HCT116 (cell line): Measurements from ENCODE around the gene UBE2R2. TPM values are rescaled to one million over a fixed set of nuclear protein-coding genes. Genes with fewer than 3 reads are reported as not detected.

Experiments
- ATAC-seq: fragments of 200-7000 bp; cut with Tn5 transposase; 2 replicates; pipeline ENCODE4 v1.9.1; 2020; ENCODE audit warnings: mild to moderate bottlenecking, moderate library complexity
- BruUV-seq: library from RNA; stranded (reverse); fragments of 400-500 nt; replicated peaks from 2 replicates; lab custom pipeline; 2021; lab: Mats Ljungman, UMichigan
- CTCF ChIA-PET: fragments of 300-600 bp; sonication (Branson Sonifier 250); formaldehyde crosslinking; loops from one replicate; lab custom pipeline; 2021; ENCODE audit warnings: antibody characterized with exemption; lab: Charles Lee
- POLR2A ChIA-PET: fragments of 300-600, 350-600 bp; sonication (Branson Sonifier 250); formaldehyde crosslinking; loops from one replicate; lab custom pipeline; 2021; ENCODE audit warnings: antibody characterized with exemption; lab: Charles Lee
- RAD21 ChIA-PET, 2 experiments: fragments of 300-600 bp; sonication (Branson Sonifier 250); formaldehyde crosslinking; loops; one replicate each; lab custom pipeline; 2023; ENCODE audit warnings: low total read pairs in 2 of 2; ENCODE audit not compliant: uncharacterized antibody in 2 of 2, unreplicated experiment in 2 of 2, low non-redundant PET in 1 of 2; lab: Charles Lee
- DNase-seq: peaks from one replicate; pipeline ENCODE4 v3.0.0-alpha.2; 2010; ENCODE audit warnings: low read depth, low spot score
- H2AFZ ChIP-seq: fragments of 200-600 bp; shearing (Covaris generic), sonication (generic); 2 replicates; pipeline ENCODE4 v1.6.1; 2017; ENCODE audit warnings: low read depth, mixed run types, mixed read lengths, antibody characterized with exemption, low read length; ENCODE audit not compliant: poor library complexity, severe bottlenecking
- H3K27ac ChIP-seq: 2 replicates; pipeline ENCODE4 v1.5.1; 2012; ENCODE audit warnings: low read depth, low read length
- H3K27me3 ChIP-seq: fragments of 200-600 bp; sonication (generic); 2 replicates; pipeline ENCODE4 v1.6.1; 2016; ENCODE audit warnings: mixed run types, low read length, mixed read lengths; ENCODE audit not compliant: insufficient read depth
- H3K36me3 ChIP-seq, 2 experiments: fragments of 200-500 bp in 1 of 2; fragments of 200-600 bp in 1 of 2; sonication (Bioruptor generic) in 1 of 2; sonication (generic) in 1 of 2; 2 replicates each; pipeline versions ENCODE4 v1.5.1 to v1.6.1; 2014 to 2016; ENCODE audit warnings: low read length in 2 of 2, inconsistent platforms in 1 of 2, mixed read lengths in 1 of 2, mixed run types in 1 of 2; ENCODE audit not compliant: insufficient read depth in 2 of 2, control insufficient read depth in 1 of 2
- H3K4me1 ChIP-seq, 2 experiments: fragments of 200-600 bp in 1 of 2; sonication (generic) in 1 of 2; 2 replicates each; pipeline versions ENCODE4 v1.5.1 to v1.6.1; 2012 to 2017; ENCODE audit warnings: low read length in 2 of 2, inconsistent platforms in 1 of 2, mild to moderate bottlenecking in 1 of 2, mixed read lengths in 1 of 2, mixed run types in 1 of 2, moderate library complexity in 1 of 2; ENCODE audit not compliant: insufficient read depth in 2 of 2, control insufficient read depth in 1 of 2
- H3K4me2 ChIP-seq: fragments of 200-600 bp; sonication (generic); 2 replicates; pipeline ENCODE4 v1.6.1; 2017; ENCODE audit warnings: mixed run types, low read length, mixed read lengths
- H3K4me3 ChIP-seq, 2 experiments: fragments of 200-600 bp in 1 of 2; sonication (generic) in 1 of 2; replicated peaks in 1 of 2; 2 replicates each; pipeline ENCODE4 v1.5.1; 2011 to 2016; ENCODE audit warnings: low read length in 2 of 2, control low read depth in 1 of 2, low read depth in 1 of 2, mild to moderate bottlenecking in 1 of 2, mixed read lengths in 1 of 2, mixed run types in 1 of 2
- H3K79me2 ChIP-seq: fragments of 200-600 bp; sonication (generic); 2 replicates; pipeline ENCODE4 v1.6.1; 2017; ENCODE audit warnings: mild to moderate bottlenecking, mixed run types, low read length, moderate library complexity, mixed read lengths; ENCODE audit not compliant: insufficient read depth
- H3K9ac ChIP-seq: fragments of 200-600 bp; sonication (generic); 2 replicates; pipeline ENCODE4 v1.6.1; 2016; ENCODE audit warnings: low read length, mixed read lengths
- H3K9me2 ChIP-seq: fragments of 200-600 bp; sonication (generic), shearing (Covaris generic); 2 replicates; pipeline ENCODE4 v1.6.1; 2017; ENCODE audit warnings: mixed run types, mild to moderate bottlenecking, moderate library complexity; ENCODE audit not compliant: insufficient read depth
- H3K9me3 ChIP-seq, 2 experiments: fragments of 200-500 bp in 1 of 2; fragments of 200-600 bp in 1 of 2; sonication (Bioruptor generic) in 1 of 2; sonication (generic) in 1 of 2; 2 replicates each; pipeline ENCODE4 v1.6.1; 2014 to 2017; ENCODE audit warnings: low read length in 2 of 2, mixed read lengths in 2 of 2, inconsistent platforms in 1 of 2, low read depth in 1 of 2, mild to moderate bottlenecking in 1 of 2, mixed run types in 1 of 2, moderate library complexity in 1 of 2; ENCODE audit not compliant: control insufficient read depth in 1 of 2, insufficient read depth in 1 of 2
- H4K20me1 ChIP-seq: fragments of 200-600 bp; sonication (generic), shearing (Covaris generic); 2 replicates; pipeline ENCODE4 v1.6.1; 2017; ENCODE audit warnings: mixed run types, mild to moderate bottlenecking, moderate library complexity; ENCODE audit not compliant: insufficient read depth
- CBX3 ChIP-seq: IDR thresholded peaks from 2 replicates; pipeline ENCODE4 v1.6.1; 2012; ENCODE audit warnings: low read depth
- CEBPB ChIP-seq: IDR thresholded peaks from 2 replicates; pipeline ENCODE4 v1.6.1; 2012; ENCODE audit warnings: low read depth
- JUND ChIP-seq: IDR thresholded peaks from 2 replicates; pipeline ENCODE4 v1.6.1; 2012
- POLR2AphosphoS5 ChIP-seq: IDR thresholded peaks from 2 replicates; pipeline ENCODE4 v1.6.1; 2011; ENCODE audit warnings: mild to moderate bottlenecking, low read depth, low read length, moderate library complexity
- REST ChIP-seq: IDR thresholded peaks from 2 replicates; pipeline ENCODE4 v1.6.1; 2012; ENCODE audit warnings: low read depth
- SP1 ChIP-seq: IDR thresholded peaks from 2 replicates; pipeline ENCODE4 v1.6.1; 2012; ENCODE audit warnings: low read depth
- SRF ChIP-seq: IDR thresholded peaks from 2 replicates; pipeline ENCODE4 v1.6.1; 2012; ENCODE audit warnings: low read depth
- intact Hi-C: fragments of 100-400 bp; cut with micrococcal nuclease; formaldehyde crosslinking; loops from 2 replicates; pipeline ENCODE4 v1.10.0; 2022
- total RNA-seq: library from RNA; stranded (reverse); gene quantifications from one replicate; pipeline ENCODE4 v1.2.1, GENCODE V29; 2021; ENCODE audit not compliant: unreplicated experiment
- TF ChIP-seq, protein P1 (sequence below): IDR thresholded peaks from 2 replicates; pipeline ENCODE4 v1.6.1; 2012
- TF ChIP-seq, protein P2 (sequence below): IDR thresholded peaks from 2 replicates; pipeline ENCODE4 v1.6.1; 2012

Gene UBE2R2
- total RNA-seq, 1 experiment from 2014 or later = 47.0 TPM

DNA sequence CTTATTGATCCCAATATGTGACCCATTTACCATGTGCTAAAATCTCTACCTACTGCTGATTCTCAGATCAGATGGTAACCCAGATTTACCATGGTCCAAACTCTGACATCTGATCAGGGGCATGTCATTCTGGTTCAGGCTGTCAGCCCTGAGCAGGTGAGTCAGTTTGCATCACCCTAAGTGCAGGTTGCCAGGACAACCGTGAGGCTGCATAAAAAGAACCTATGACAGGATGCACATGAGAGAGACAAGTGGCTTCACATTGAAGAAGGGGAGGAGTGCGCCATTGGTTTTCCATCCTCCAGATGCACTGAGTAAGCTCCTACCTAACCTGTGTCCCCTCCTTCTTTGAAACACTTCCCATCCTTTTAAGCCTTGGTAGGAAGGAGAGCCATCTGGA is 22.4 kb upstream of the UBE2R2 start (continued):
- no peak for TF ChIP-seq SRF
- TF ChIP-seq, protein P1, sequence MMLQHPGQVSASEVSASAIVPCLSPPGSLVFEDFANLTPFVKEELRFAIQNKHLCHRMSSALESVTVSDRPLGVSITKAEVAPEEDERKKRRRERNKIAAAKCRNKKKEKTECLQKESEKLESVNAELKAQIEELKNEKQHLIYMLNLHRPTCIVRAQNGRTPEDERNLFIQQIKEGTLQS = no peak
- TF ChIP-seq, protein P2, sequence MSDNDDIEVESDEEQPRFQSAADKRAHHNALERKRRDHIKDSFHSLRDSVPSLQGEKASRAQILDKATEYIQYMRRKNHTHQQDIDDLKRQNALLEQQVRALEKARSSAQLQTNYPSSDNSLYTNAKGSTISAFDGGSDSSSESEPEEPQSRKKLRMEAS = no peak
- TF ChIP-seq SP1 = no peak
- TF ChIP-seq JUND = no peak

- RAD21 ChIA-PET = no interaction called here
- Histone ChIP-seq H2AFZ (no peak within 1 kb of the TSS), H3K27ac (no peak within 1 kb of the TSS), H3K9me2 (no peaks in the 10 kb centered on the region)
- TF ChIP-seq CEBPB = peak; percentile 79
- no peak for TF ChIP-seq REST
- peak; percentile 40; the same call in 1 of the 2 replicates for TF ChIP-seq POLR2AphosphoS5
- TF ChIP-seq CBX3 = no peak
- TF ChIP-seq, protein P2 = no peak
- TF ChIP-seq, all 23 proteins: peak for 2
- Histone ChIP-seq H3K9ac (no peak within 1 kb of the TSS), H3K27me3 (no peaks in the 10 kb centered on the region), H3K36me3 (peaks cover 0 to 6% of the 10 kb centered on the region in 2 experiments; a peak in 2 of 4 replicates), H3K79me2 (no peaks in the 10 kb centered on the region), H3K4me1 (peaks cover 5 to 12% of the 10 kb centered on the region in 2 experiments; a peak in 3 of 4 replicates), H4K20me1 (no peaks in the 10 kb centered on the region), H3K4me3 (no peak within 1 kb of the TSS), H3K9me3 (no peaks in the 10 kb centered on the region), H3K4me2 (no peak within 1 kb of the TSS)
- DNase-seq = no peak
- ChIA-PET CTCF (no interaction called here), POLR2A (interaction anchor here (0.8 kb wide), 1 partner anchor 12 kb away, joined by 5 read pairs; no protein-coding TSS in a partner anchor)
- intact Hi-C loops = no loop called here
- no peak for ATAC-seq
- no TSS peak for BruUV-seq
These were observed 21.7 kb upstream of the UBE2R2 start, which contains the start of gene PRSS3 for GRCh38 chr9:33795281-33795680. TSS of gene PRSS3 (plus strand) at chr9:33795561. CDS start at chr9:33795574, 13 bp downstream.
